HG03196 (cell line): ENCODE results near the gene CCDC158.
"Not testable (repeated sequence)": the region's sequence is repeated elsewhere in the genome, so short reads cannot be mapped to it uniquely, and the experiment has no call there.

Experiments used
- ATAC-seq: cut with Tn5 transposase; IDR thresholded peaks from one replicate; pipeline ENCODE4 v1.9.1; 2021; ENCODE audit not compliant: unreplicated experiment

Gene CCDC158

GRCh38 chr4:76373919-76374552 is 46.9 kb downstream of the CCDC158 start:
- no peak for ATAC-seq

- ATAC-seq, result no peak
Measured at GRCh38 chr4:76366737-76367136, 54.2 kb downstream of the CCDC158 start.

GRCh38 chr4:76365636-76366035 is 55.3 kb downstream of the CCDC158 start:
- no peak for ATAC-seq

GRCh38 chr4:76364763-76365162 is 56.2 kb downstream of the CCDC158 start:
- no peak for ATAC-seq

- ATAC-seq, result no peak
Measured at GRCh38 chr4:76363556-76364290, 57.2 kb downstream of the CCDC158 start.

GRCh38 chr4:76361689-76362412 is 59.1 kb downstream of the CCDC158 start:
- no peak for ATAC-seq

GRCh38 chr4:76359881-76360466 is 61.0 kb downstream of the CCDC158 start:
- ATAC-seq, result not testable (repeated sequence)

GRCh38 chr4:76357981-76358380 is 63.0 kb downstream of the CCDC158 start:
- no peak for ATAC-seq

- no peak for ATAC-seq
Measured at GRCh38 chr4:76354517-76355473, 66.1 kb downstream of the CCDC158 start.

GRCh38 chr4:76342803-76343202 is 78.1 kb downstream of the CCDC158 start:
- ATAC-seq, result no peak

- ATAC-seq, result no peak
Measured at GRCh38 chr4:76342191-76342590, 78.8 kb downstream of the CCDC158 start.

GRCh38 chr4:76341063-76341462 is 79.9 kb downstream of the CCDC158 start:
- no peak for ATAC-seq

- no peak for ATAC-seq
Measured at GRCh38 chr4:76339364-76339763, 81.6 kb downstream of the CCDC158 start.

GRCh38 chr4:76334885-76335284 is 86.1 kb downstream of the CCDC158 start:
- no peak for ATAC-seq

GRCh38 chr4:76326515-76326914 is 94.4 kb downstream of the CCDC158 start:
- no peak for ATAC-seq

- ATAC-seq, result no peak
Measured at GRCh38 chr4:76325072-76325471, 95.9 kb downstream of the CCDC158 start.

- ATAC-seq, result no peak
Measured at GRCh38 chr4:76322236-76322635, 98.7 kb downstream of the CCDC158 start.

GRCh38 chr4:76316131-76316530 is 104.8 kb downstream of the CCDC158 start:
- ATAC-seq, result no peak

GRCh38 chr4:76315267-76315918 is 105.5 kb downstream of the CCDC158 start:
- ATAC-seq, result no peak

GRCh38 chr4:76313547-76313946 is 107.4 kb downstream of the CCDC158 start:
- ATAC-seq, result no peak
